HuH-7.5 (cell line): ENCODE measurements around the gene DRGX.

Experiments used
- DNase-seq: peaks from one replicate; pipeline ENCODE4 v3.0.0; 2011; ENCODE audit warnings: low spot score

Gene DRGX

DNA sequence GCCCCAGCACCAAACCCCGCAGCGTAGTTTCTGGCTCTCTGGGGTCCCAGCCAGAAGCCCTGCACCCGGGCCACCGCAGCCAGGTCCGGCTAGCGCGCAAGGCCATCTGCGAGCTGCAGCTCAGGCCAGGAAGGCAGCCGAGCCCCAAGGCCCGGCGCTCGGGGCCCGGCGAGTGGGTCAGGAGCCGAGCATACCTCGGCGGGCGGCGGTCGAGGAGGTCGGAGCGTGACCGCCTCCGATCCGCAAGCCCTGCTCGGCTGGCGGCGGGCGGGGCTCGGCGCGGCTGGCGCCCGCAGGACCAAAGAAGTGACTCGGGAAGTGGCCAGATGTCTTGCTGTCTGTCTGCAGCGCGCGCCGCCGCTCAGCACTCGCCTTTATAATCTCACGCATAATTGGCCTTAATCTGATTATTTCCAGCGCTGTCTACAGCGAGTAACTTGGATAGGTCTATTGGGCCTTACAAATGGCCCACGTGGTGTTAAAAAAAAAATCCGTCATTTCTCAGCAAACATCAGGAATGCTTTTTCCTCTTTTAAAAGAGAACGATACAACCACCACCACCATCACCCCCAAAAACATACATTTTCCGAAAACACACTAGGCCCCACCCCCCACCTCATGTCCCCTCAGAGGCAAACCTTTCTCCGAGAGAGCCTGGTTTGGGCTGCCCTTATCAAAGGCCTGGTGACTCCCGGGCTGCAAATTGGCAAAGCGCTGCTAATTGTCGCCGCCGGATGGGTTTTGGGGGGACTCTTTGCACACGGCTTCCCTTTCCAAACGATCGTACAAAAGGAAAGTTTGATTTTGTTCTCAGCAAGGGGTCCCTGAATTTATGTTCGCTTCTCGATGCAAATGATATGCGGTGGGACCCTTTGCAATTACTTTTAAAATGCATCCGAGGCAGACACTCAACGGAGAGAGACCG, at the start of gene DRGX:
TSS of gene DRGX (minus strand) at position 349 of the 925 bp plus-strand sequence. CDS start 649 bp downstream, outside the sequence.
- DNase-seq = no peak

DNA sequence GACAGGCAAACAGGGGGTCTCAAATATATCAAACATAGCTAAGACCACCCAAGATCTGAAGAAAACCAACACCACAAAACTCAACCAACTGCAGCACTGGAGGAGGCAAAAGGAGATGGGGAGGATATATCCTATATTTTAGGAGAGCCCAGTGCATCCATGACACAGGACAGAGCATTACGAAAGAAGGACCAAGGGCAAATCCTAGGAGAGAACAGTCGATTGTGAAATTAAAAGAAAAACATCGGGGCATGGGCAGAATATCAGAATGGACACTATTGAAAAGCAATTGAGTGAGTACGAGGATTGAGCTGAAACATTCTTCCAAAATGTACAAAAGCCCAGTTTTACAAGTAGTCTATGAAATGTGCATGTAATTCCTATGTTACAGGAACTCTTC, 48.5 kb upstream of the DRGX start:
- no peak for DNase-seq

- DNase-seq = no peak
Measured at GRCh38 chr10:49442863-49443262, 47.0 kb upstream of the DRGX start.

GRCh38 chr10:49441488-49442476, 45.9 kb upstream of the DRGX start:
- no peak for DNase-seq

- no peak for DNase-seq
Measured at GRCh38 chr10:49435225-49435624, 39.3 kb upstream of the DRGX start.

DNA sequence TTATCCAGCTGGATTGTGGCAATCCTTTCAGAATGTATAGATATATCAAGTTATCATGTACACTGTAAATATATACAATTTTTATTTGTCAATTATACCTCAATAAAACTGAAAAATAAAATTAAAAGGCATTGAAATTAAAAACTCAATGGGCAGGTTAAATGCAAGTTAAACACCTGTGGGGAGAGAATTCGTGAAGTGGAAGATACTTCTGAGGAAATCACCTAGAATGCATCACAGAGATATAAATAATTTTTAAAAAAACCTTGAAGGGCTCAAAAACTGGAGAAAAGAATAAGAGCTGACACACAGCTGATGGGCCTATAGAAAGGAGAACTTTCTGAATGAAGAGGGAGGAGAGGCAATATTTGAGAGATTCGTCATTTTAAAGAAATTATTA, 37.2 kb upstream of the DRGX start:
- no peak for DNase-seq

- DNase-seq = no peak
Measured at GRCh38 chr10:49431426-49431825, 35.5 kb upstream of the DRGX start.

GRCh38 chr10:49429458-49429857, 33.6 kb upstream of the DRGX start:
- DNase-seq = no peak

DNA sequence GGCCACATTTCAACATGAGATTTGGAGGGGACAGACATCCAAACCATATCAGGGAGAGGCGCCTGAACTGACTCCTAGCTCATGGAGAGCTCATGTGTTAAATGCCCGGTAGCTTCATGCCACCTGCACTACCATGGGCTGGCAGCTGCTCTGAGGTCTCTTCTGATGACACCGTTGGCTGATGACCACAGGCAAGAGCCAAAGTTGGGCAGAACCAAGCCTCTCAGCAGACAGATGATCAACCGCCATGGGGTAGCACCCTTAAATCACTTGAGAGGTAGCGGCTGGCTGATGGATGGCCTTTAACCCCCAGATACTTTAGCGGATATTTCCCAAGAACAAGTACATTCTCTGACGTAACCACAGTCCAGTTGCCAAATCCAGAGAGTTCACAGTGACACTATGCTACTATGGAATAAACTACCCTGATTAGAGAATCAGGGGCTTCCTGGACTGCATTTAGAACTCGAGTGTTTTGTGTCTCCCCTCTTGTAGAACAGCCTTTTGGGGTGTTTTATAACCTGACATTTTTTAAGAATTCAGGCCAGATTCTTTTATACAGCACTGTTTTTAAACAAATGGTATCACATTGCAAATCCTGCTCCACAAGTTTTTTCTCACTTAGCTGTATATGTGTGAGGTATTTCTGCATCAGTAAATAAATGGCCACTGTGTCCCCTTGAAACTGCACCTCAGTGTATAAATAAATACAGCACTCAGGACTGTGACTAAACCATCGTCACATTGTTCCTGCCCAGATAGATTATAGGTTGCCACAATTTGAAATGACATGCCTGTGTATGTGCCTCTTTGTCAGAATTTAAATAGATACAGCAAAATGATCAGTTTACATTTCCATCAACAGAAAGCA, 30.8 kb upstream of the DRGX start:
- no peak for DNase-seq

GRCh38 chr10:49419005-49419404, 23.1 kb upstream of the DRGX start:
- no peak for DNase-seq

DNA sequence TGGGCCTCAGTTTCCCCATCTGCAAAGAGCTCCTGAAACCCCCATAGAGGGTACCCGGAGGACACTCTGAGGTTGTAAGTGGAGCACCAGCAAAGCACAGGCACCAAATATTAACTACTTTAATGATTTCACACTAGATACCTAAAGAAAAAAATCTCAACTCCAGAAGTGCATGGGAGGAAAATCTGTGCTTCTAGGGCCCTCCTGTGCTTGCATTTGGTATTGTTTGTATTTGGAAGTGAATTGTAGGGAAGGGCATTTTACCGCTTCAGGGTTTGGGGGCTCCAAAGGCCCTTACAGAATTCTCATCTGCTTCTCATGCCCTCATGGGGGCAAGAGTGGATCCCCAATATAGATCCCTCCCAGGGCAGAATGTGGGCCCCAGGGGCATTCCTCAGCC, 22.4 kb upstream of the DRGX start:
- DNase-seq = no peak

DNA sequence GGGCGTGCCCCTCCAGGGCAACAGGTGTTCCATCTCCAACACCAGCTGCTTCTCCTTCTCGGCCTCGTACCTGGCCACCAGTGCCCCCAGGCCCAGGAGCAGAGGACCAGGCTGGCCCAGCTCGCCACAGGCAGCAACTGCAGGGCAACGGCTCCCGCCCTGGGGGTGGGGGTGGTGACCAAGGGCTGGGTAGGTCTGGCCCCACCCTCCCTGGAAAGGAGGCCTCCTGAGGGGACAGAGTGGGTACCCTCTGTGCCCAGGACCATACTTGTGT, 22.1 kb upstream of the DRGX start:
- DNase-seq = no peak

DNA sequence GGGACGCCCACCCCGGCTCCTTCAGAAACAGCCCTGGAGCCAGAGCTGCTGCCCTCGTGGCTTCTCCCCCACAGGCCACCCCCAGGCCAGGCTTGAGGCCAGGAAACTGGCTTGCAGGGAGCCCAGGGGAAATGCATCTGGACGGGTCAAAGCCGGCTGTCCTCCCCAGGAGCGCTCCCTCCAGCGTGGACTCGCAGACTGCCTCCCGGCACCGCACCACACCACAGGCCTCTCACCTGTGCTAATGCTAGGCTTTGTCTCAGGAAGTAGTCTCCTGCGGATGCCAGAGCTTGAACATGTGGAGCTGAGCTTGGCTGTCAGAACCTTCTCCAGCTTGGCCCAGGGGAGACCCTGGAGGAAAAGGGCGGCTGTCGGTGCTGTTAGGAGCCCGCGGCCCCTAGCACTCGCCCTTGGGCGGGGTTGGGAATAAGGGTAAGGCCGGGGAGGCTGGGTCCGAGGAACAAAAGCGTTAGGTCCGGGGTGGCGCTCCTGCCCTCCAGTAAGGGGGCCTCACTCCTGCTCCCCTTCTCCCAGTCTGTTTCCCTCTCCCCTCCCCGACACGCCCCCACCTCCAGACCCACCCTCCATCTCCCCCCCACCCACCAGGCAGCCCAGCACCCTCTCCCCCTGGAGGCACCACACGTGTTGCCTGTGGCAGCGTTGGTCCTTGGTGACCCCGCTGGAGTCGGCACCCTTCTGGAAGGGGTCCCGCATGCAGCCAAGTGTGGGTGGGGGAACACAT, 21.6 kb upstream of the DRGX start:
- no peak for DNase-seq

DNA sequence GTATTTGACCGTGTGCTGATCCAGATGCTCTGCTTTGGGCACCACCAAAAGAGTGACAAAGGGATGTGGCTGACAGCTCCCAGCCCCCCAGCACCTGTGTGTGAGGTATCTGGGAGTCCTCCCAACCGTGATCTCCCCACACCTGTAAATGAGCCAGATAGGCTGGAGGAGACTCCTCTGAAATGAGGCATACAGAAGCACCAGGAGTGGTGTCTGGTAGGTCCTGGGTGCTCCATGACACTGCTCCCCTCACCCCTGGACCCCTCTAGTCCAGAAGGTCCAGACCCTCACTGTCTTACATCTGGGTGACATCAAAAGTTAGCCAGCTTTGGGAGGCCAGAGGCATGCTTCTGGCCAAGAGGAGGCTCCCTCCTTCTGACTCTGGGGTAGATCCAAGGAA, 20.0 kb upstream of the DRGX start:
- no peak for DNase-seq

DNA sequence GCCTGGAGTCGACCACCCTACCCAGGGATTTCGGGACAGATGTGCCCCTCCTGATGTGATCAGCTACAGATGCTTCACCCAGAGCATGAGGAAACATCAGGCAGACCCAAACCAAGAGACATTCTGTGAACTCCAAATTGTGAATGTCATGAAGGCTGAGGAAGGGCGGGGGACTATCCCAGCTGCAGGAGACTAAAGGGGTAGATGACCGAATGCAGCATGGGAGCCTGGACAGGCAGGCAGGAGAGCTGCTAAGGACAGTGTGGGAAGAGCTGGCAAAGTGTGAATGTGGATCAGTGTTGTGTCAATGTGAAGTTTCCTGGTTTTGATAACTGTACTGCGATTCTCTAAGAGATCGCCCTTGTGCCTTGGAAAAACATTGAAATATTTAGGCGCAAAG, 19.2 kb upstream of the DRGX start:
- no peak for DNase-seq

DNA sequence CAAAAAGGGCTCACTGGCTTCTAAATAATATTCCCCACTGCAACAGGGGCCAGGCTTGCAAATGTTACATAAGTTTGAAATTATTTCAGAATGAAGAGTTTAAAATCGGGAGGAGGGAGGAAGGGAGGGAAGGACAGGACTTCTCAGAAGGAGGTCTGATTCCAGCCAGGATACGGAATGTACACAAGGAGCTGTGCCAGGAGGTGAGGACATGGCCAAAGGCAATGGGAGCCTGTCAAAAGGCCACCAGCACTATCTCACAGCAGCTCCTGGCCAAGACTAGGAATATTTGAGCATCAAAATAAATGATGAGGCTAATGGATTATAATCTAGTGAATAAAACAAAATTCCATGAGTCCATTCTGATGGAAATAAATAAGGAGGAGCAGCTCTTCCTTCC, 18.6 kb upstream of the DRGX start:
- DNase-seq = no peak

DNA sequence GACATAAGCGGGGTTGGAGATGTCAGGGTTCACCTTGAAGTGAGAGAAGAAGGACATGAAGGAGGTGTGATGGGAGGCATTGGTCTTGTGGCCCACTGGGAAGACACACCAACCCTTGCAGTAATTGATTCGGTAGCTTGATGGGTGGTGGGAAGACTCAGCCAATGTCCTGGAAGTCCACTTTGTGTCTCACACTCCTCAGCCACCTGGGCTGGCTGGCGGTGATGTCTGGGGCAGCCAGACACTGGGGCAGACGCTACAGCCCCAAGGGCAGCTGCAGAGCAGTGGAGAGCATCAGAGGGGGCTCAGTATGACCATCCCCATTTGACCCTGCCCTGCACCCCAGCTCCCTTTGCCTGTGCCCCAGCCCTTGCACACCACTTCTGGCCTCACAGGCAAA, 16.7 kb upstream of the DRGX start:
- no peak for DNase-seq

- DNase-seq = no peak
Measured at GRCh38 chr10:49410365-49411074, 14.6 kb upstream of the DRGX start.

- no peak for DNase-seq
Measured at GRCh38 chr10:49409755-49410154, 13.9 kb upstream of the DRGX start.

DNA sequence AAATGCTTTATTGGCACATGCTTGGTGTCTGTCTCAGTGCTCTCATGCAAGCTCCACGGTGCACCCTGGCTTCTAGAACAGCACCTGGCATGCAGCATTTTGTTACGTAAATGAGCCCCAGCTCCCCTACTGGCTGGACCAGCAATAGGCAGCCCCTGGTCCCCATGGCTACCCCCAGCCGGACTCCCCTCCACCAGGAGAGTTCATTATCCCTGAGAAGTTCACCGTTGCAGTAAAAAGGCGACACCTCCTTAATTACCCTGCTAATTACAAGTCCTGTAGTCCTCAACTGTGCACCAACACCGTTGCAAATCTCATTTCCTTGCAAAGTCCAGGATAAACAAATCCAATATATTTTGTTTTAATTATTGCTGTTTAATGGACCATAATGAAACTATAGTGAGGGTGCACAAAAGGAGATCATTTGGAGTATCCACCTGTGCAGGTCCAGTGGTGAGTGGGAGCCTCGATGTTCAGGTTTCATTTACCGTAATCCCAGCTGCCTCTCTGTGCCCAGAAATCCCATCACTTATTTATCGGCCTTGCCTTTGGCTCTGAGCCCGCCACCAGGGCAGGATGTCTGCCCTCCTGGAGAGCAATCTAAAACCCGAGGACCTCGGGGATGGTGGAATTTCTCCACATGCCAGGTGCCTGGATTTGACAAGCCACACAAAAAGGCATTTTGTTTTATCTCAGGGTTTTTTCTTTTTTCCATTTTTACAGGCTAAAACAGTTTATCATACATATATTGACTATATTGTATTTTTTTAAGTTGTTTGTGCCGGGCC, 12.8 kb upstream of the DRGX start:
- no peak for DNase-seq
